T-helper 1 cell treated with Interleukin-12 subunit alpha and Interleukin-12 subunit beta and Interleukin-4 antibody, amounts not matched to agents 30 μg/mL and 1 μg/mL, for 36 hours (primary cell): ENCODE measurements around the gene TNK2.
"Not testable (repeated sequence)": the region's sequence is repeated elsewhere in the genome, so short reads cannot be mapped to it uniquely, and the experiment has no call there.

Experiments
- H3K27ac Mint-ChIP-seq: one replicate; pipeline ENCODE4 v1.8.0; 2021; ENCODE audit warnings: mild to moderate bottlenecking, mixed read lengths
- H3K27me3 Mint-ChIP-seq: one replicate; pipeline ENCODE4 v1.8.0; 2021; ENCODE audit warnings: low read depth, mixed read lengths
- H3K36me3 Mint-ChIP-seq: one replicate; pipeline ENCODE4 v1.8.0; 2021; ENCODE audit warnings: low read depth, mixed read lengths
- H3K4me1 Mint-ChIP-seq: one replicate; pipeline ENCODE4 v1.8.0; 2021; ENCODE audit warnings: low read depth, mixed read lengths
- H3K4me3 Mint-ChIP-seq: one replicate; pipeline ENCODE4 v1.8.0; 2021; ENCODE audit warnings: mild to moderate bottlenecking, moderate library complexity, mixed read lengths
- H3K9me3 Mint-ChIP-seq: one replicate; pipeline ENCODE4 v1.8.0; 2021; ENCODE audit warnings: mixed read lengths

Gene TNK2

DNA sequence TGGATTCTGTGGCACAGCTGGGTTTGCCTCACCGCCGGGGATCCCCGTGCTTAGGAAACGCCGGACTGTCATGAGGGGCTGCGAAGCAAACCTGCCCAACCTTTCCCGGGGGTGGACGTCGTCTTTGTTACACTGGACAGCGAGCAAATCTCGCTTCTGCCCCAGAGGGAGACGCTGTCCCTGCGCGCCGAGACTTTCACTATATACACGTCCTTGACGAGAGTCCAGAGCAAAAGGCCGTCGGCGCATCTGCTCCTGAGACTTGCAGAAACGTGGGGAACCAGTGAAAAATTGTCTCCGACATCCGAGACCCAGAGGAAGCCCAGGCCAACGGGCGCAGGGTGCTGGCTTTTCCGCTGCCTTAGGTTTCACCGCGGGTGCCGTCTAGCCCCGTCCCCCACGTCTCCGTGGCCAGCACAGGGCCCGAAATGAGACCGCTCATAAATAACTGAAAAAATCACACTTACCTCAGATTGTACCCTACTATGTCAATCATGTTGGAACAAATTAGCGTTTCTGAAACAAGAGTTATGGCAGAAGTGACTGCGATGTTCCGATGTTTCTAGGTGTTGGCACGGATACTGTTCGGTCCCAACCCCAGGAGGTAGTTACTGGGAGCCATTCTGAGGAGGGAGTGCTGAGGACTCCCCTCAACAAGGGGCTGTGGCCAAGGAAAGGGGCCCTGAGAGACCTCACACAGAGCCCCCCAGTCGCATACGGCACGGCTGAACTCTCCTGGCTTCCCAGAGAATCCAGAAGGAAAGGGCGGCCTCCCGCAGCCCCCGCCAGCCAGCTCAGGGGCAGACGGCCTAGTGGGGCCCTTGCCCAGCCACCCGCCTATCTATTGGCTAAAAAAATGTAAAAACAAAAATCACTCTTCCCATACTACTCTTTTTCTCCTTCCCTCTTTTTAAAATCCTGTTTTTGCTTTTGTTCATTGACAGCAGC lies 82.2 kb downstream of the TNK2 start:
- Mint-ChIP-seq H3K9me3 (no peaks in the 10 kb centered on the region), H3K27me3 (no peaks in the 10 kb centered on the region), H3K36me3 (no peaks in the 10 kb centered on the region), H3K4me3 (no peak overlapping the region), H3K27ac (no peak overlapping the region), H3K4me1 (no peaks in the 10 kb centered on the region)

DNA sequence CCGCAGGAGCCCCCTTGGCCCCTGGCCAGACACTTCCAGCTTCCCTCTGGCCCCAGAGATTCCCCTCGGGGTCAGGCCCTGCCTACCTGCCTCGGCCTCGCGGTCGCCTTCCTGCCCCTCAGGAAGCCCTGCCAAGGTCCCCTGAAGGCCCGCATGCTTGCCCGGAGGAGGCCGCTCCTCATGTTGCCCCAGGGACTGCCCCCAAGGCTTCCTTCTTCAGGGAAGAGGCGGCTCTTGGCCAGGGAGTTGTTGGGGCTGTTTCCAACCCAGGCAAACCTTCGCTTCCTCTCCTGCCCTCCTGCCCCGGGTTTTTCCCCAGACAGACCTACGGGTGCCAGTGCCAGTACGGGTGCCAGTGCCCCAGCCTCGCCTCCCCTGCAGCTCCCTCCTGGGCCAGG lies 83.2 kb downstream of the TNK2 start:
- H3K4me1 Mint-ChIP-seq: no peaks in the 10 kb centered on the region
- no peak overlapping the region for H3K4me3 Mint-ChIP-seq
- no peaks in the 10 kb centered on the region for H3K9me3 Mint-ChIP-seq
- H3K27ac Mint-ChIP-seq: no peak overlapping the region
- no peaks in the 10 kb centered on the region for H3K27me3 Mint-ChIP-seq
- H3K36me3 Mint-ChIP-seq: no peaks in the 10 kb centered on the region

- not testable (repeated sequence) for H3K36me3 Mint-ChIP-seq, H3K4me3 Mint-ChIP-seq, H3K9me3 Mint-ChIP-seq, H3K27me3 Mint-ChIP-seq, H3K27ac Mint-ChIP-seq, H3K4me1 Mint-ChIP-seq
Measured at GRCh38 chr3:195824425-195825190, 83.7 kb downstream of the TNK2 start.

GRCh38 chr3:195823999-195824398 lies 84.4 kb downstream of the TNK2 start:
- no peaks in the 10 kb centered on the region for H3K36me3 Mint-ChIP-seq
- H3K27me3 Mint-ChIP-seq: no peaks in the 10 kb centered on the region
- no peak overlapping the region for H3K4me3 Mint-ChIP-seq
- H3K27ac Mint-ChIP-seq: no peak overlapping the region
- no peaks in the 10 kb centered on the region for H3K9me3 Mint-ChIP-seq
- no peaks in the 10 kb centered on the region for H3K4me1 Mint-ChIP-seq

- no peak overlapping the region for H3K27ac Mint-ChIP-seq
- H3K9me3 Mint-ChIP-seq: no peaks in the 10 kb centered on the region
- no peaks in the 10 kb centered on the region for H3K4me1 Mint-ChIP-seq
- H3K27me3 Mint-ChIP-seq: no peaks in the 10 kb centered on the region
- no peaks in the 10 kb centered on the region for H3K36me3 Mint-ChIP-seq
- no peak overlapping the region for H3K4me3 Mint-ChIP-seq
Measured at GRCh38 chr3:195823280-195823679, 85.1 kb downstream of the TNK2 start.

- H3K36me3 Mint-ChIP-seq: no peaks in the 10 kb centered on the region
- H3K9me3 Mint-ChIP-seq: no peaks in the 10 kb centered on the region
- H3K27ac Mint-ChIP-seq: no peak overlapping the region
- no peak overlapping the region for H3K4me3 Mint-ChIP-seq
- H3K4me1 Mint-ChIP-seq: no peaks in the 10 kb centered on the region
- H3K27me3 Mint-ChIP-seq: no peaks in the 10 kb centered on the region
Measured at GRCh38 chr3:195822131-195822696, 86.1 kb downstream of the TNK2 start.

DNA sequence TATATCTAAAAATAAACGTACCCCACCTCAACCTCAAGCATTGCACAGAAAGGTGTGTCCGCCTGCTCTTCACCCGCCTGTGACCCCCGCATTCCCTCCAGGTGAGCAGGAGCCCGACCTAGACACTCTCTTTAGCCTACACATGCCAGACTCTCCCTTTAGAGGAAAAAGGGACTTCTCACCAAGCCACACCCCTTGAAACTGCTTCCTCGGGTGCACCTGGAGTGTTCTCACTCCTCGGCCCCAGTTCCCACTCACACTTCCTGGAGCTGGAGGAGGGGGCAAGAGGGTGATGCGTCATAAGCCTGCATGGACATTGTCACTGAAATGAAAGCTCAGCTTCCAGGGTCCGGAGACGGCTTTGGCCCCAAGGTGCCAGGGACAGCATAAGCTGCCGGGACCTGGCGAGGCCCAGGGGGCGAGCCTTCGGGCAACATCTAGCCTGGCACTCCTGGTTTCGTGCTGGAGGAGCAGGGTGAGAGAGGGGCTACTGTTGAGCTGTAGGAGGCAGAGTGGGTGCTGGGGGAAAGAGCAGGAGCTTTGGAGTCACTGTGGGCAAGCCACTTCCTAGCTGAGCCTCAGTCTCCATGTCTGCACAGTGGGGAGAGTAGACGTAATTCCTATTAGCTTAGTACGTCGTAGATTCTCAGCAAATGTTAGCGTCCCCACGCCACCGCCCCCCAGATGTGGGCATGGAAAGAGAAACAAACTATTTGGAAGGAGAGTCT lies 86.8 kb downstream of the TNK2 start:
- Mint-ChIP-seq H3K4me3 (no peak overlapping the region), H3K27me3 (no peaks in the 10 kb centered on the region), H3K9me3 (no peaks in the 10 kb centered on the region), H3K4me1 (no peaks in the 10 kb centered on the region), H3K27ac (no peak overlapping the region), H3K36me3 (no peaks in the 10 kb centered on the region)

DNA sequence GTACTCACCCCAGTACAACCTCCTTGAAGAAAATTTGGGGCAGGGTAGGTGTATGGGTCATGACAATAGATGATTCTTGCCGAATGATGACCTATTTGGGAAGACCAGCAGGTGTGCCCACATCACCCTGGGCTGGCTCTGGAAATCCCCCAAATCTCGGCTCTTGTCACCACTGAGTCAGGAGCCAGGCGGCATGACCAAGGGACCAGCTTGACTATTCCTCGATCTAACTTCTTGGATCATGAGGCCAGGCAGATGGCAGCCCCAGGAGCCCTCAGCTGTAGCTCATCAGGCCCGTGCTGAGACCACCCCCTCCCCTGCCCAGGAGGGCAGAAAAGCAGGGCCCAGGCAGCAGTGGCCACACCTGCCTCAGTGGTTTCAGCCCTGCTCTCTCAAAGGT lies 87.5 kb downstream of the TNK2 start:
- no peaks in the 10 kb centered on the region for H3K36me3 Mint-ChIP-seq
- no peaks in the 10 kb centered on the region for H3K9me3 Mint-ChIP-seq
- no peaks in the 10 kb centered on the region for H3K4me1 Mint-ChIP-seq
- no peak overlapping the region for H3K27ac Mint-ChIP-seq
- no peak overlapping the region for H3K4me3 Mint-ChIP-seq
- H3K27me3 Mint-ChIP-seq: no peaks in the 10 kb centered on the region

DNA sequence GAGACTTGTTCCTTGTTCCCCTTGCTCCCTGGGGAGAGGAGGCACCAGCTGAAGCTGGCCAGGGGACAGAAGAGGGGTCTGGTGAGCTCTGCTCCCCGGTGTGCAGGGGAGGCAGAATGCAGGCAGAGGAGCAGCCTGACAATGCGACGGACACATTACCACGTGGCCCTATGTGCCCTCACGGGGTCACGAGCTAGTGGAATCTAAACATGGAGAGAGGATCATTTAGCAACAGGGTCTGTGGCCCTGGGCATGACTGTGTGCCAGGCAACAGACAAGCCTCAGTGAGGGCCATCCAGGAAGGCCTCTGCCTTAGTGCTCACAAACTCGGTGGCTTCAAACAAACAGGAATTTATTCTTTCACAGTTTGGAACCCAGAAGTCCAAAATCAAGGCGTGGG lies 88.2 kb downstream of the TNK2 start:
- H3K36me3 Mint-ChIP-seq: no peaks in the 10 kb centered on the region
- H3K4me3 Mint-ChIP-seq: no peak overlapping the region
- H3K9me3 Mint-ChIP-seq: no peaks in the 10 kb centered on the region
- H3K27me3 Mint-ChIP-seq: no peaks in the 10 kb centered on the region
- no peak overlapping the region for H3K27ac Mint-ChIP-seq
- H3K4me1 Mint-ChIP-seq: no peaks in the 10 kb centered on the region

GRCh38 chr3:195818301-195818700 lies 90.0 kb downstream of the TNK2 start:
- Mint-ChIP-seq H3K9me3 (no peaks in the 10 kb centered on the region), H3K4me1 (no peaks in the 10 kb centered on the region), H3K36me3 (no peaks in the 10 kb centered on the region), H3K4me3 (no peak overlapping the region), H3K27me3 (no peaks in the 10 kb centered on the region), H3K27ac (no peak overlapping the region)

GRCh38 chr3:195817578-195818135 lies 90.7 kb downstream of the TNK2 start:
- no peak overlapping the region for H3K4me3 Mint-ChIP-seq
- no peaks in the 10 kb centered on the region for H3K36me3 Mint-ChIP-seq
- H3K4me1 Mint-ChIP-seq: no peaks in the 10 kb centered on the region
- H3K9me3 Mint-ChIP-seq: no peaks in the 10 kb centered on the region
- peak overlapping the region; percentile 45 for H3K27ac Mint-ChIP-seq
- H3K27me3 Mint-ChIP-seq: no peaks in the 10 kb centered on the region

DNA sequence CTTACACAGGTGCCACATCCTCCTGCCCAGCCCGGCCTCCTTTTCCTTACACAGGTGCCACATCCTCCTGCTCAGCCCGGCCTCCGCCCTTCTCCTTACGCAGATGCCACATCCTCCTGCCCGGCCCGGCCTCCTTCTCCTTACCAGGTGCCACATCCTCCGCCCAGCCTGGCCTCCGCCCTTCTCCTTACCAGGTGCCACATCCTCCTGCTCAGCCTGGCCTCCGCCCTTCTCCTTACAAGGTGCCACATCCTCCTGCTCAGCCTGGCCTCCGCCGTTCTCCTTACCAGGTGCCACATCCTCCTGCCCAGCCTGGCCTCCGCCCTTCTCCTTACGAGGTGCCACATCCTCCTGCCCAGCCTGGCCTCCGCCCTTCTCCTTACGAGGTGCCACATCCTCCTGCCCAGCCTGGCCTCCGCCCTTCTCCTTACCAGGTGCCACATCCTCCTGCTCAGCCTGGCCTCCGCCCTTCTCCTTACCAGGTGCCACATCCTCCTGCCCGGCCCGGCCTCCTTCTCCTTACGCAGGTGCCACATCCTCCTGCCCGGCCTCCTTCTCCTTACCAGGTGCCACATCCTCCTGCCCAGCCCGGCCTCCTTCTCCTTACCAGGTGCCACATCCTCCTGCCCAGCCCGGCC lies 92.0 kb downstream of the TNK2 start:
- not testable (repeated sequence) for H3K27ac Mint-ChIP-seq, H3K27me3 Mint-ChIP-seq

GRCh38 chr3:195815169-195815771 lies 93.1 kb downstream of the TNK2 start:
- Mint-ChIP-seq H3K27ac (no peak overlapping the region), H3K4me3 (no peak overlapping the region), H3K4me1 (no peaks in the 10 kb centered on the region), H3K27me3 (no peaks in the 10 kb centered on the region), H3K9me3 (no peaks in the 10 kb centered on the region), H3K36me3 (no peaks in the 10 kb centered on the region)

More for the DNA sequence above, 92.0 kb downstream of the TNK2 start:
- not testable (repeated sequence) for H3K36me3 Mint-ChIP-seq, H3K9me3 Mint-ChIP-seq, H3K4me1 Mint-ChIP-seq, H3K4me3 Mint-ChIP-seq
